Medulla oblongata (tissue), 1 donor: ENCODE data around the gene LTBP3.

Experiments
- DNase-seq: peaks from one replicate; pipeline ENCODE4 v3.0.0-alpha.2; 2015; ENCODE audit errors: extremely low spot score

LTBP3 gene

DNA sequence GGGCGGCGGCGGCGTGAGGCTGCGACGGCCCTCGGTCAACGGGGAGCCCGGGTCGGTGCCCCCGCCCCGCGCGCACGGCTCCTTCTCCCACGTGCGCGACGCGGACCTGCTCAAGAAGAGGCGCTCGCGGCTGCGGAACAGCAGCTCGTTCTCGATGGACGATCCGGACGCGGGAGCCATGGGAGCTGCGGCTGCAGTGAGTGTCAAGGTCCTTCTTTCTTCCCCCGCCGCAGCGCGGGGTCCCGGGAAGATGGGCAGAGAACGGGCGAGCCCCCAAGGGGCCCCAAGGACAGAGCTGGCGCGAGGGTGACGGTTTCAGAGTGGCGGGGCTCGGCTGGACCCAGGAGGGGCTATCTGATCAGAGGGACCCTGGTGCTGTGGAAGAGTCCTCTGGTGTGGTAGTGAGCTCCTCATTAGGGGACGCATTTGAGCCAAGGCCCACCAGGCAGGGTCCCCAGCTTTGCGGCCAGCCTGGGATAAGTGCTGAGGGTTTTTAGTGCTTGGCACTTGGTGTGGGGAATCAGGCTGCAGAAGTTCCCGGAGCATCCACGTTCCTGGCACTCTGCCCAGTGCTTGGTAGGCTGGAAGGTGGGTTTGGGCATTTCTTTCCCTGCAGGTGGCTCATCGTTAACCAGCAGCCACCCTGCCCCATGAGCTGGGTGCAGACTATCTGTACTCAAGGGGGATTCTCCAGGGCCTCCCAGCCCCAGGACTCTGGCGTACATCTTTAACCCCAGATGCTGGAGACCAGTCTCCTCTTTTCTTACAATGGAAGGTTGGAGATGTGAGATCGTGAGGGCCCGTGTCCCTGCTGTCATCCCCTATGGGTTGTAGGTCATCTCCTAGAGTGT, 27.5 kb upstream of the LTBP3 start:
- DNase-seq, result no peak

DNA sequence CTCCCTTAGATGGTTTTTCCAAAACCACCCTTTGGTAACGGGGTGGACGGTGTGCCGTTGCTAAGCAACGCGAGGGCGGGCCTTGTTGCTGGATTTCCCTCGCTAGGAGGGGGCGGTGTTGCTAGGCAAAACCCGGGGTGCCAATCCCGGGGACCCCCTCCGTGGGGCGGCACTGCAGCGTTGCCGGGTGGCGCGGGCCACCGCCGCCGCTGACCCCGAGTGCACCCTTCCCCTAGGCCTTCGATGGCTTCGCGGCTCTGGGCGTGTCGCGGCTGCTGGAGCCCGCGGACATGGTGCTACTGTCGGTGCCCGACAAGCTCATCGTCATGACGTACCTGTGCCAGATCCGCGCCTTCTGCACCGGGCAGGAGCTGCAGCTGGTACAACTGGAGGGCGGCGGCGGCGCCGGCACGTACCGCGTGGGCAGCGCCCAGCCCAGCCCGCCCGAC, 26.6 kb upstream of the LTBP3 start:
- no peak for DNase-seq

DNA sequence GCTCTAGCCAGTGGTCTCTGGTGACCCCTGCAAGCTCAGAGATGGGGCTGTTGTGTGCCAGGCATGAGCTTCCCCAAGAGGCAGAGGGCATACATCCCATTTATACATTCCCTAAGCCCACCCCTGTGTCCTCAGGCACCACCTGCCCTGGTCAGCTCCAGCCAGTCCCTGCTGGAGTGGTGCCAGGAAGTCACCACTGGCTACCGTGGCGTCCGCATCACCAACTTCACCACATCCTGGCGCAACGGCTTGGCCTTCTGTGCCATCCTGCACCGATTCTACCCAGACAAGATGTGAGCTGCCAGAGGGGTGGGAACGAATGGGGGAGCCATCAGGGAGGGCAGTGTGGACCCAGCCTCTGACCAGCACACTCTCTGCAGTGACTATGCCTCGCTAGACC, 25.9 kb upstream of the LTBP3 start:
- DNase-seq, result no peak

DNA sequence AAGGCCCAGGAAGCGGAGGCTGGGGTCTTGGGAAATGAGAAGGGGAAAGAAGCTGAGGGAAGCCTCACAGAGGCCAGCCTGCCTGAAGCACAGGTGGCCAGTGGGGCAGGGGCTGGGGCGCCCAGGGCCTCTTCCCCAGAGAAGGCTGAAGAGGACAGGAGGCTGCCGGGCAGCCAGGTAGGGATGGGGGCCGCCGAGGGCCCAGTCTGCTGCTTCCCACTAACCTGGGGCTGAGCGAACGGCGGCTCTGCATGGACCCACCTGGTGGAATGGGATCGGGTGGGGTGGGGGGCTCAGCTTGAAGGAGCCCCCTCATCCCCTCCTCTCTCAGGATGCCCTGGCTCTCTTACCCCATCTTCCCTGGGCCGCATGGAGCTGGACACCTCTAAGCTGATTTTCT, 25.4 kb upstream of the LTBP3 start:
- DNase-seq, result no peak

DNA sequence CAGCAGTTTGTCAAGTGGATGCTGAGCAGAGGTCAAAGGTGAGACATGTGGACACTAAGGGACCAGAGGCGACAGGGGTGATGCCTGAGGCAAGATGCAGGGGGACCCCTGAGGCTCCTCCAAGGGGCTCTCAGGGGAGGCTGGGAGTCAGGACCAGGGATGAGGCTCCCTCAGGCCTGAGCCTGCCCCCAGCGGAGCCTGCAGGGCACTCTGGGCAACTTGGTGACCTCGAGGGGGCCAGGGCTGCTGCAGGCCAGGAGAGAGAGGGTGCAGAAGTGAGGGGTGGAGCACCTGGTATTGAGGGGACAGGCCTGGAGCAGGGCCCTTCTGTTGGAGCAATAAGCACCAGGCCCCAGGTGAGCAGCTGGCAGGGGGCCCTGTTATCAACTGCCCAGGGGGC, 23.8 kb upstream of the LTBP3 start:
- no peak for DNase-seq

DNA sequence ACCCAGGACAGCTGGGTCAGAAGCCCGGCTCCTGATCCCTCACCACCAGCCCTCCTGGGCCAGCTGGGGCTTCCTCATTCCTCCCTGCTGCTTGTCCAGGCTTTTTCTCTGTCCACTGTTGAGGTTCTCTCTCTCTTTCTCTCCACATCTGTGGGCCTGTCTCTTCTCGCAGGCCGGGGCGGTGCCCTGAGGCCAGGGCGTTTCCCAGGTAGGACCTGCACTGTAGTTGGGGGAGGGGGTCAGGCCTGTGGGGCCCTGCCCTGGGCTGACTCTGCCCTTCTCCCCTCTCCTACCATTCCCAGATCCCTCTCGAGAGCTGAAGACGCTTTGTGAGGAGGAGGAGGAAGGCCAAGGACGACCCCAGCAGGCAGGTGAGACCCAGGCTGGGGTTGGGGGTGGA, 22.6 kb upstream of the LTBP3 start:
- no peak for DNase-seq

DNA sequence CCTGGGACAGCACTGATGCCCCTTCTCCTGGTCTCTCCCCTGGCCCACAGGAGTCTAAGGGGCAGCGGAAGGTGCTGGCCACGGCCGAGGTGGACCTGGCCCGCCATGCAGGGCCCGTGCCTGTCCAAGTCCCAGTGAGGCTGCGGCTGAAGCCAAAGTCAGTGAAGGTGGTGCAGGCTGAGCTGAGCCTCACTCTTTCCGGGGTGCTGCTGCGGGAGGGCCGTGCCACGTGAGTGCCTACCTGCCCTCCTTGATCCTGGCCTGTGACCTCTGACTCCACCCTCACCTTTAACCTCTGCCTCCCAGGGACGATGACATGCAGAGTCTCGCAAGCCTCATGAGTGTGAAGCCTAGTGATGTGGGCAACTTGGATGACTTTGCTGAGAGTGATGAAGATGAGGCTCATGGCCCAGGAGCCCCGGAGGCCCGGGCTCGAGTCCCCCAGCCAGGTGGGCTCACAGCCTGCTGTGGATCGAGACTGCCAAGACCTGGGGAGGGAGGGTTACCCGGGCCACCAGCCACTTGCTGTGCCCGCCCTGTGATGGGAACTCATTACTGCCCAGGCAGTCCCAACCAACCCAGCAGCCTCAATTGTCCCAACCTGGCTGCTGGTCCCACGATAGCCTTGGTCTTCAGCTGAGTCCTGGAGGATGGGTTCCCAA, 22.0 kb upstream of the LTBP3 start:
- DNase-seq, result no peak

DNA sequence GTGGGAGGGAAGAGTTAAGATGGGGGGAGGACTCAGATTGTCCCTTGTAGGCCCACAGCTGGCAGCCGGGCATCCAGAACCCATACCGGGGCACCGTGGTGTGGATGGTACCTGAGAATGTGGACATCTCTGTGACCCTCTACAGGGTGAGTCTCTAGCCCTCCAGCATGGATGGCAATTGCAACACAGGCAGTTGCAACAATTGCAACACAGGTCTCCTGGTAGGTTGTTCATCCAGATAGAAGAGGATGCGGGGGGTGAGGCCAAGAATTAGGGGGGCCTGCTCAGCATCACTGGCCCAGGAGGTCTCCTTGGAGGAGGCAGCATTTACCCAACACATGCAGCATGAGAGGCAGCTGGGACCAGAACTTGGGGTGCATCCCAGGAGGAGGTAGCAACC, 21.1 kb upstream of the LTBP3 start:
- DNase-seq, result no peak

DNA sequence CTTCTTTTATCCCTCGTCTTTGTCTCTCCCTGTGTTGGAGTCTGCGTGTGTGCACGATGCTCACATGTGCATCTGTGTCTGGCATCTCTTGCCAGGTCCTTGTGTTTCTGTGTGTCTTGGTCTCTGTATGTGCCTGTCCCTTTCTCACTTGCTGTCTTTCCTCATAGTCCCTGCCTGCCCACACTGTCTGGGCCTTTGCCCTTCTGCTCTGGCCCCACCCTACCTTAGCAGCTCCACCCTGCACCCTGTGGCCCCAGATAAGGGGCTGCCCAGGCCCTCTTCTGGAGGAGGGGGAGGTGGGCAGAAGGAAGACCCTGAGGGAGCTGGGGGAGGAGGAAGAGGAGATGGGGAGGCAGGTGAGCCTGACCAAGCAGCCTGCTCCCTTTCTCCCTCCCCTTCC, 20.5 kb upstream of the LTBP3 start:
- DNase-seq, result no peak

DNA sequence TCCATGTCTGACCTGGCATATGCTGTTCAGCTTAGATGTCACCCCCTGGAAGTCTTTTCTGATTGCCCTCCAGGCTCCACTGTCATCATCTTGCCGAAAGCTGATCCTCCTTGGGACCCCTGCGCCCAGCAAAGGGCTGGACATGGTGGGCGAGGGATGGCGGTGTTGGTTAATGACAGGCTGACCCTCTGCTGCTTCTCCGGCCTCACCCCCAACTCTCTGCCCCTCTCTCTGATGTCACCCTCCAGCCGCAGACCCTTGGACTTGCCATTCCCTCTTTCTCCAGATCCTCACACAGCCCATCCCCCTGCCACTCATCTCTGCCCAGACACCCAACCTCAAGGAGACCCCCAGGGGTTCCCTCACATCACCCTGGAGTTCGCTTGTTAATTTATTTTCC, 20.0 kb upstream of the LTBP3 start:
- DNase-seq, result no peak

DNA sequence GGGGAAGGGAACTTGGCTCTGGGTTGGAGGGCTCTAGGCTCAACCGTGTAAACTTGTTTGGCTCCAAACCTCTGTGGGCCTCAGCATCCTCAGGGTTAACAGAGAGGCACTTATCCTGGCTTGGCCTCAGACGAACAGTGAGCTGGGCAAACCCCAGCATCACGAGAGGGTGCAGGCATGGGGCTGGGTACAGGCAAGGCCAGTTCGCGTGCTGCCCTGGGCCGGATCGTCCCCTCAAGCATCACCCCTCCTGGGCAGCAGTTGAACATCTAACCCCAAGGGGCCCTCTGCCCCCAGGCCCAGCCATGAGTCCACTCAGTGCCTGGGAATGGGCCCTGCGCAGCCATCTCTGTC, 19.6 kb upstream of the LTBP3 start:
- DNase-seq, result no peak

DNA sequence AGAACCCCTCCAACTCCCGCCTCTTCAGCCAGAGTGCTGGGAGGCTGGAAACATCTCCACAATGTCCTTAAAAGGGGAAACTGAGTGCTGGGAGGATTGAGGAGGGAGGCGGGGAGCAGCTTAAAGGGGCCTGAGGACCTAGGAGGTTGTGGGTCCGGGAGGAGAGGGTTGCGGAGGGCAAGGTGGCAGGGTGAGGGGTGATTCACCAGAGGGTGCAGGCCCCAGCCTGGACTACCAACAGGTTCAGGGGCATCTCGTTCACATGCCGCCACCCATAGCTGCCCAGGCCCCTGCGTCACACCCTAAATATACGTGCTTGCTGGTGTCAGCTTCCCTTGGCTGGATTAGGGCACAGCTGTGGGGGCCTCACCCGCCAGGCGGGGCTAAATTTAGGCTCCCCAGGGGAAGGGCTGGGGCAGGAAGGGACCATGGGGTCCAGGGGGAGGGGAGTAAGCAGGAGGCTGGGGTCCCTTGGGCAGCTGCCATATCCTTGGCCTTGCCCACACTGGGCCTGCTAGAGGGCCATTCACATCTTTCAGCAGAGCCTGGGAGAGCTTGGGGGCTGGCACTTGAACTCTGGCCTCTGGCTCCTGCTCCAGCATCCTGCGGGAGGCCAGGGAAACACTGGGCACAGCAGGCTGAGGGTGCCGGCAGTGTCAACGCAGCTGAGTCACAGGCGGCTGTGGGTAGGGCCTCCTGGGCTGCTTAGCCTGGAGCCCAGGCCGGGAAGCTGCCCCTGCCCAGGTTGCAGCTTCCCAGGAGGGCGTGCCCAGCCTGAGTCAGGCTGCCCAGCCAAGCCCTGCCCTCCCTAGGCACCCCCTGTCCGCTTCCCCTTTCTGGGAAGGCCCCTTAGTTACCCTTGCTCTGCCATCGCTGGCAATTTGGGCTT, 19.0 kb upstream of the LTBP3 start:
- peak; percentile 66 for DNase-seq

DNA sequence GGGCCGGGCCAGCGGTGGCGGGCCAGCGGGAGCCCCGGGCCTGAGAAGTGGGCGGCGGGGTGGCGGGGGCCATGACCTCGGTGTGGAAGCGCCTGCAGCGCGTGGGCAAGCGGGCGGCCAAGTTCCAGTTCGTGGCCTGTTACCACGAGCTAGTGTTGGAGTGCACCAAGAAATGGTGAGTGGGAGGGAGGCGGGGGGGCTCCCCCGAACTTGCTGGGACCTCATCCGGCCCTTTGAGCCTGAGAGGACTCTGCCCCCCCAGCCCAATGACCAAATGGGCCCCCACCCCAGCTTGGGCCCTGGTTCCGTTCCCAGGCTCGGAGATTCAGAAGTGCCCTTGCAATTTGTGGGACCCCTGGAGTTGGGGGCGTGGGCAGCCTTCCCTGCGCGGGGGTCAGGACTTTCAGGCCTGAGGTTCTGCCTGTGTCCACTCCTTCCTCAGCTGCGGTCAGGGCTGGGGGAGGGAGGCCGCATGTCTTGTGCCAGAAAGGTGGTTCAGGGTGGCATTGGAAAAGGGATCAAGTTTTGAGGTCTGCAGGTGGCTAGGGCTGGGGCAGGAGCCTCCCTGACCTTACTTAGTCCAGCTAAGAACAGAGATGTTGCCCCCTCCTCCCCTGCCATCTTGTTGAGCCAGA, 18.2 kb upstream of the LTBP3 start:
- DNase-seq, result no peak

DNA sequence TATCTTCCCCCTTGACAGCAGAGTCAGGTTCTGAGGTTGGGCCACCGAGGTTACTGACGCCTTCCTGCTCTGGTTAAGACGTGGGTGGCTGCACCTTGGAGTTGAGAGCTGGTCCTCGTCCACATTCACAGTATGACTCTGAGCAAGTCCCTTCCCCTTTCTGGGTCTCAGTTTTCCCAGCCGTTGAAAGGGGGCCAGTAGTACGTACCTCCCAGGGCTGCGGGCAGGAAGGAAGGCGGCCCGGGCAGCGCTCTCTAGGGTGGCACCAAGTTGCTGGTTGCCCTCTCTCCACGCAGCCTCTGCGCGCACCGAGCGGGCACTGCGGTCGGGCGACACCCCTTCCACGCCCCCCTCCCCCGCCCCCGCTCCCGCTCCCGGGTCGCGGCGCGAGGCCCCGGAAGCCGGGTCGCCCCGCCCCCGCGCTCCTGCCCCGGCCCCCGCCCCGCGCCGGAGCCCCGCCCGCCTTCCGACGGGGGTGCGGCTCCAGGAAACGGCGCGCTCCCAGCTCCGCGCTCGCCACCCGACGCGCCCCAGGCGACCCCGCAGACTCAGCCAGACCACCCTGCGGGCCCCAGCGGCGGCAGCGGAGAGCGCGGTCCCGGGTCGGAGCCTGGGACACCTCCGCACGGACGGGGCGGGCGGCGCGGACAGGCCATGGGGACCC, 17.5 kb upstream of the LTBP3 start, which contains the start of gene EHBP1L1:
Gene EHBP1L1, plus strand, starts transcription at position 486 of the 664 bp plus-strand sequence. CDS start 250 bp downstream, outside the sequence.
- no peak for DNase-seq

DNA sequence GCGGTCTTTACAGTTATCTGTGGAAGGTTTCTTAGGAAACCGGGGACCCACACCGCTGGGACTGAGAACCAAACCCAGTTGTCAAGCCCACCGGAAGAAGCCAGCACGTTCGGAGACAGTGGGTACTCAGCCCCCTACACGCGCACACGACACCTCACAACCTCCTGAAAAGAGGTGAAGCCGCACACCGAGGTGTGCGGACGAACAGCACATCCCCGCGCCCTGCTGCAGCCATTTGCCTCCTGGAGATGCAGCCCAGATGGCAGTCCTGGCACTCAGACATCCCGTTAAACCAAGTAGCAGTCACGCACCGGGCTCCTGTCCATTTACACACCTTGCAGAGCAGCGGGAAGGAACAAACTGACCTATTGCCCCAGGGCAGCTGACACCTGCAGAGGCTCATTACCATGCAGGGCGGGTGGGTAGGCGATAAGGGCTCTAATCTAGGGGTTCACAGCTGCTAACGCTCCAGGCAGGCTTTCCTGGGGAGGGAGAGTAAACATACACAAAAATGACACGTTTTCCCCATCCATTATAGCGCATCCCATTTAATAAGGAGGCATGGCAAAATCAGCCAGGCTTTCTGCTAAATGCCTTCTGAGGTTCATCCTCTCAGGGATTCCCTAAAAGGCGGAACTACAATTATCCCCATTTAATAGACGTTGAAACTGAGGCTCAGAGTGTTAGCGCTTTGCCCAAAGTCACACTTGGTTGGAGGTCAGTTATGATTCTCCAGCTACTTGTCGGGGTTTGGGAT, 16.8 kb upstream of the LTBP3 start:
- no peak for DNase-seq

DNA sequence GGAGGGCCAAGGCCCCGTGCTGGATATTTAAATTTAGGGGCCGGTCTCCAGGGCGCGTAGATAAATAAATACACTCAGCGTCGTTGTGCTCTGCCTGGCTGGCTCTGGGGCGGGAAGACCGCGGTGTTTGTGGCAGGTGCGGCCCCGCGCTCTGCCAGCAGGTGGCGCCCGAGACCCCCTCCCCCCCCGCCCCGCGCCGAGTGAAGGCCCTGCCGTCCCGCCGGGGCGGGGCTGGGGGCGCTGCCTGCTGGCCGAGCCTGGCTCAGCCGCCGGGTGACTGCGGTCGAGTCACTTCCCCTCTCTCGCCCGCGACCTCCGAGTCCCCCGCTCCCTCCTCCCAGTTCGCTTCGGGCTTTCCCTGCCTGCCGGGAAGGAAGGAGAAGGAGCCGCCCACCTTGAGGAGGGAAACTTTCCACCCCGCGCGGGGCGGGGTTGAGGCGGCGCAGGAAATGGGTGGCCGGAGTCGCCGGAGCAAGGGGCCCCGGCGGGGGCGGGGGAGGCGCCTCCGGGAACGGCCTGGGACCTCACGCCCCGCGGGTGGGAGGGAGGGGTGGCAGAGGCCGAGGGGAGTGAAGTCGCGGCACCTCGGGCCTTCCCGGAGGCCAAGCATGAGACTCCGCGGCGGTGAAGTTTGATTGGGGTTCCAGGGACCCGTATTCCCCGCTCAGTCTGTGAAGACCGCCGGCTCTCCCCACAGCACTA, 16.1 kb upstream of the LTBP3 start:
- DNase-seq, result peak; percentile 84

DNA sequence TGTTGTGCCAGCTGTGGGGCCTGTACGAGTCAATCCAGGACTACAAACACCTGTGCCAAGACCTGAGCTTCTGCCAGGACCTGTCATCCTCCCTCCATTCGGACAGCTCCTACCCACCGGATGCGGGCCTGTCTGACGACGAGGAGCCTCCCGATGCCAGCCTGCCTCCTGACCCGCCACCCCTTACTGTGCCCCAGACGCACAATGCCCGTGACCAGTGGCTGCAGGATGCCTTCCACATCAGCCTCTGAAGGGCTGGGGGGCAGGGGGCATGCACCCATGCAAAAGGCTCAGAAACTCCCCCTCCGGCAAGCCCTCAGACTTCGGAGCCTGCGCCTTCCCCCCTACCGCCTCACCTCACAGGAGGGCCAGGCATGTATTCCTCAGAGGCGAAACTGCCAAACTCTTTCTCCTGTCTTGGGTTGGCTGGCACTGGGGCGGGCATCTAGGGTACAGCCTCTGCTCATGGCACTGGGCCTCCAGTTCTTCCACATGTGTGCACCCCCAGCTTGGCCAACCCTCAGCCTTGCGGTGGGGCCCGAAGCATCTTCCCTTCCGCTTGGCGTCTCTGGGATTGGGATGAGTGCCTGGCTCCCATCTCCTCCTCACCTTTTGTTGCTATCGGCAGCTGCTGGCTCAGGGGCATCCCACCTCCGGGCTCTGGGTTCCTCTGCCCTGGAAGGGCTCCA, 15.4 kb upstream of the LTBP3 start:
- DNase-seq, result no peak

DNA sequence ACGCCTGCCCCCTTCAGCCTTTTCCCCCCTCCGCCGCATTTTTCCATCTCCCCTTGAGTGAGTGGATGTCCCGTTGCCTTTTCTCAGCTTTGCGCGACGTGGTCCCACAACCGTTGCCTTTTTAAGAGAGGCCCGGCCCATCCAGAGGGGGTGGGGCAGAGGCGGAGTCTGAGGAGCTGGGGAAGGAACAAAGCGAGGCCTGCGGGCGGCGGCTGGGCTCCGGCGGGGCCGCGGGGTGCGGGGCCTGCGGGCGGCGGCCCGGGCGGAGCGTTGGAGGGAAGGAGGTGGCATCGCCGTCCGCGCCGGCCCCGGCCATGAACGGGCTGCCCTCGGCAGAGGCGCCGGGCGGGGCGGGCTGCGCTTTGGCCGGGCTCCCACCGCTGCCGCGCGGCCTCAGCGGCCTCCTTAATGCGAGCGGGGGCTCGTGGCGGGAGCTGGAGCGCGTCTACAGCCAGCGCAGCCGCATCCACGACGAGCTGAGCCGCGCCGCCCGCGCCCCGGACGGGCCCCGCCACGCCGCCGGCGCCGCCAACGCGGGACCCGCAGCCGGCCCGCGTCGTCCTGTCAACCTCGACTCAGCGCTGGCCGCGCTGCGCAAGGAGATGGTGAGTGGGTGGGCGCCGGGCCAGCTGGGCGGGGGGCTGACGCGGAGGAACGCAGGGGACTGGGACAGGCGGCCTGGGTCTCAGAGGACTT, 14.3 kb upstream of the LTBP3 start, which contains the start of gene FAM89B:
Gene FAM89B, plus strand, starts transcription at position 183 of the 696 bp plus-strand sequence. Its CDS starts 132 bp downstream, at position 315.
- peak; percentile 92 for DNase-seq
